Stimulated activated CD8-positive, alpha-beta memory T cell treated with anti-CD3 and anti-CD28 coated beads, Interleukin-15, amount 100 ng/mL, for 4 hours (primary cell): Measurements from ENCODE around the gene ASIC2.

Experiments used
- DNase-seq, 2 donors: peaks; one replicate each; pipeline ENCODE4 v3.0.0-alpha.2; 2020; ENCODE audit warnings: low read depth in 2 of 2

ASIC2 gene

GRCh38 chr17:33113991-33114370, 179.1 kb downstream of the ASIC2 start:
- DNase-seq: no peak

- DNase-seq: no peak
These were observed 179.7 kb downstream of the ASIC2 start for GRCh38 chr17:33113276-33113990.

- DNase-seq: no peak
These were observed 180.3 kb downstream of the ASIC2 start for GRCh38 chr17:33112763-33113162.

GRCh38 chr17:33109336-33110072, 183.6 kb downstream of the ASIC2 start:
- DNase-seq: no peak

- no peak for DNase-seq
These were observed 186.4 kb downstream of the ASIC2 start for GRCh38 chr17:33106525-33107165.

GRCh38 chr17:33105911-33106310, 187.2 kb downstream of the ASIC2 start:
- DNase-seq: no peak

GRCh38 chr17:33099906-33100305, 193.2 kb downstream of the ASIC2 start:
- no peak for DNase-seq

GRCh38 chr17:33099252-33099651, 193.8 kb downstream of the ASIC2 start:
- no peak for DNase-seq

- DNase-seq: no peak
These were observed 195.7 kb downstream of the ASIC2 start for GRCh38 chr17:33097411-33097810.

- no peak for DNase-seq
These were observed 196.9 kb downstream of the ASIC2 start for GRCh38 chr17:33096161-33096560.

GRCh38 chr17:33091271-33091670, 201.8 kb downstream of the ASIC2 start:
- no peak for DNase-seq

GRCh38 chr17:33090806-33091205, 202.3 kb downstream of the ASIC2 start:
- no peak for DNase-seq

- no peak for DNase-seq
These were observed 206.2 kb downstream of the ASIC2 start for GRCh38 chr17:33086878-33087277.

- no peak for DNase-seq
These were observed 207.1 kb downstream of the ASIC2 start for GRCh38 chr17:33086041-33086440.

- no peak for DNase-seq
These were observed 207.8 kb downstream of the ASIC2 start for GRCh38 chr17:33085256-33085655.

- DNase-seq: no peak
These were observed 208.3 kb downstream of the ASIC2 start for GRCh38 chr17:33084755-33085154.

GRCh38 chr17:33082529-33083173, 210.4 kb downstream of the ASIC2 start:
- no peak for DNase-seq

GRCh38 chr17:33080091-33080490, 213.0 kb downstream of the ASIC2 start:
- DNase-seq: no peak

GRCh38 chr17:33079201-33079600, 213.9 kb downstream of the ASIC2 start:
- no peak for DNase-seq

- no peak for DNase-seq
These were observed 216.1 kb downstream of the ASIC2 start for GRCh38 chr17:33076979-33077378.

- no peak for DNase-seq
These were observed 219.7 kb downstream of the ASIC2 start for GRCh38 chr17:33073416-33073815.

GRCh38 chr17:33072421-33073161, 220.5 kb downstream of the ASIC2 start:
- no peak for DNase-seq
